Ureter (tissue), 1 donor: ENCODE data around the gene RNF8. TPM values are rescaled to one million over a fixed set of nuclear protein-coding genes. Genes with fewer than 3 reads are reported as not detected.
"Not testable (repeated sequence)": the region's sequence is repeated elsewhere in the genome, so short reads cannot be mapped to it uniquely, and the experiment has no call there.

Experiments
- DNase-seq: peaks from one replicate; pipeline ENCODE4 v3.0.0-alpha.2; 2020; ENCODE audit warnings: low spot score
- total RNA-seq: library from RNA; stranded (reverse); gene quantifications from one replicate; pipeline ENCODE4 v1.2.4, GENCODE V29; 2023
- donor health status: DM: yes; HTN: yes; CAD: no.

Gene RNF8
- total RNA-seq, 1 donor from 2014 or later, result 15.2 TPM

- no peak for DNase-seq
These were observed 32.7 kb upstream of the RNF8 start for GRCh38 chr6:37321101-37321500.

- no peak for DNase-seq
These were observed 32.0 kb upstream of the RNF8 start for GRCh38 chr6:37321516-37322415.

DNA sequence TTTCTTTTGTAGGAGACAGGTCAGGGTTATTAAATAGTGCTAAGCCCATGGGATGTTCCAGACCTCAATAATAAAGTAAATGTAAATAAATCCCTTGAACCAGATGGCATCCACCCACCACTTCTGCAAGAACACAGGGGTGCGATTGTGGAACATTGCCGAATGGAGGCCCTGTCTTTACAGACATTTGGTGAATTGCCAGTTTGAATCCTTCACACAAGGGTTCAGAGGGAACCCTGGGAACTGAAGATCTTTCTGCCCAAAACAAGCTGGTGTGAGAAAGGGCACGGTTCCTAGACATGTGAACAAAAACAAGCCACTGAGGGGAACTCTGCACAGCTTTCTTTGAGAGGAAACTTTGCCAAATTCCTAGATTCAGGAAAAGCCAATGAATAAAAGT lies 30.2 kb upstream of the RNF8 start:
- no peak for DNase-seq

GRCh38 chr6:37324131-37325033 lies 29.4 kb upstream of the RNF8 start:
- no peak for DNase-seq

DNA sequence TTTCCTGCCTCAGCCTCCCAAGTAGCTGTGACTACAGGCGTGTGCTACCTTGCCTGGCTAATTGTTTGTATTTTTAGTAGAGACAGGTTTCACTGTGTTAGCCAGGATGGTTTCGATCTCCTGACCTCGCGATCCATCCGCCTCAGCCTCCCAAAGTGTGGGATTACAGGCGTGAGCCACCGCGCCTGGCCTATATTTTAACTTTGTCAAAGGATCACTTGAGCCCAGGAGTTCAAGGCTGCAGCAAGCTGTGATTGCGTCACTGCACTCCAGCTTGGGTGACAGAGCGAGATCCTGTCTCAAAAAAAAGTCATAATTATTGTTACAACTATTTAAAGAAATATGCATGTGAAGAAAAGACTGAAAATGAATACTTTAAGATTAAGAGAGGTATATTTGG lies 23.4 kb upstream of the RNF8 start:
- DNase-seq, result not testable (repeated sequence)

DNA sequence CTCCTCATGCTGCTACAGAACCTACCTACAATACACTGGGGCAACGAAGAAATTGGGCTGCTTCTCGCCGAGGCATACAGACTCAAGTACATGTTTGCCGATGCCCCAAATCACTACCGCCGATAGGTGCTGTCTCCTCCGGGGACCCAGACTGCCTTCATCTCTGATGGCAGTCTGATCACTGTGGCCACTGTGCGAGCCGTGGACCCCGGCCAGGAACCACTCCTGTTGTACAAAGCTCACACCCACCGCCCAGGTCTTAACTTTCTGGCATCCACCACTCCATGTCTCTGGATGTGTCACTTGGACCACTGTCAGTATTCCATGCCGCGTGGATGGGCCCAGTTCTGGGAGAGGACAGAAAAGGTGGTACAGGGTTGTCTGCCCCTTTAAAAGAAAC lies 22.7 kb upstream of the RNF8 start:
- DNase-seq, result no peak

DNA sequence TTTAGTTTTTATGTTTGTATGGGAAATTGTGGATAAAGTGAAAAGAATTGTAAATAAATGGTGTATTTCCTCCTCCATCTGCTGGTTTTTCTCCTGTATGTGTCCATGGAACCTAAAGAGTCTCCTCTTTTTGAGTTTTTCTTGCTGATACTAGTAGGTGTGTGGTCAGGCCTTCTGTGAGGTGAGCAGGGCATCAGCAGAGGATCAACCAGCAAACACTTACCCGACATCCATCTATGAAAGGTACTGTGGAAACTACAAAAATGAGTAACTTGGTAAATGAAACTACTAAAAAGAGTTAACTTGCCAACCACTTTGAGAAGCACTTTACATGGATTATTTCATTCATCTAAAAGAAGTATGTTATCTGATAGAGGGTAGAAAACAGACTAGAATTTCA lies 20.9 kb upstream of the RNF8 start:
- DNase-seq, result no peak

GRCh38 chr6:37334047-37334446 lies 19.7 kb upstream of the RNF8 start:
- DNase-seq, result no peak

DNA sequence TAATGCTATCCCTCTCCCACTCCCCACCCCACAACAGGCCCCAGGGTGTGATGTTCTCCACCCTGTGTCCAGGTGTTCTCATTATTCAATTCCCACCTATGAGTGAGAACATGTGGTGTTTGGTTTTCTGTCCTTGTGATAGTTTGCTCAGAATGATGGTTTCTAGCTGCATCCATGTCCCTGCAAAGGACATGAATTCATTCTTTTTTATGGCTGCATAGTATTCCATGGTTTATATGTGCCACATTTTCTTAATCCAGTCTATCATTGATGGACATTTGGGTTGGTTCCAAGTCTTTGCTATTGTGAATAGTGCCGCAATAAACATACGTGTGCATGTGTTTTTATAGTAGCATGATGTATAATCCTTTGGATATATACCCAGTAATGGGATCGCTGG lies 15.5 kb upstream of the RNF8 start:
- not testable (repeated sequence) for DNase-seq

DNA sequence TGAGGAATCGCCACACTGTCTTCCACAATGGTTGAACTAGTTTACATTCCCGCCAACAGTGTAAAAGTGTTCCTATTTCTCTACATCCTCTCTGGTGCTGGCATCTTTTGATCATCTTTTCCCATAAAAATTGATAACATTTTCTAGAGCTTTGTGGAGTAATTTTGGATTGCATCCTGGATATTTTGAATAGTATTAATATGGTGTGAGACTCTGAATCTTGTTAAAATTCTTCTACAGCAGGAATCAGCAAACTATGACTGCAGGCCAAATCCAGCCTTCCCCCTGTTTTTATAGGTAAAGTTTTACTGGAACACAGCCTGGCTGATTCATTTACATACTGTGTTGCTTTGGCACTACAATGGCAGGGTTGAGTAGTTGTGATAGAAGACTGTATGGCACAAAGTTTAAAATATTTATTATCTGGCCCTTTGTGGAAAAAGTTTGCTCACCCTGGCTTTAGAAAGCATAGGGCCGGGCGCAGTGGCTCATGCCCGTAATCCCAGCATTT lies 15.0 kb upstream of the RNF8 start:
- no peak for DNase-seq

- no peak for DNase-seq
These were observed 13.8 kb upstream of the RNF8 start for GRCh38 chr6:37339741-37340638.

GRCh38 chr6:37340639-37340943 lies 13.2 kb upstream of the RNF8 start:
- DNase-seq, result no peak

GRCh38 chr6:37343248-37343647 lies 10.5 kb upstream of the RNF8 start:
- no peak for DNase-seq

- no peak for DNase-seq
These were observed 9.5 kb upstream of the RNF8 start for GRCh38 chr6:37344308-37344707.

DNA sequence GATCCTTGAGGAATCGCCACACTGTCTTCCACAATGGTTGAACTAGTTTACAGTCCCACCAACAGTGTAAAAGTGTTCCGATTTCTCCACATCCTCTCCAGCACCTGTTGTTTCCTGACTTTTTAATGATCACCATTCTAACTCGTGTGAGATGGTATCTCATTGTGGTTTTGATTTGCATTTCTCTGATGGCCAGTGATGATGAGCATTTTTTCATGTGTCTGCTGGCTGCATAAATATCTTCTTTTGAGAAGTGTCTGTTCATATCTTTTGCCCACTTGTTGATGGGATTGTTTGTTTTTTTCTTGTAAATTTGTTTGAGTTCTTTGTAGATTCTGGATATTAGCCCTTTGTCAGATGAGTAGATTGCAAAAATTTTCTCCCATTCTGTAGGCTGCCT lies 8.0 kb upstream of the RNF8 start:
- not testable (repeated sequence) for DNase-seq

DNA sequence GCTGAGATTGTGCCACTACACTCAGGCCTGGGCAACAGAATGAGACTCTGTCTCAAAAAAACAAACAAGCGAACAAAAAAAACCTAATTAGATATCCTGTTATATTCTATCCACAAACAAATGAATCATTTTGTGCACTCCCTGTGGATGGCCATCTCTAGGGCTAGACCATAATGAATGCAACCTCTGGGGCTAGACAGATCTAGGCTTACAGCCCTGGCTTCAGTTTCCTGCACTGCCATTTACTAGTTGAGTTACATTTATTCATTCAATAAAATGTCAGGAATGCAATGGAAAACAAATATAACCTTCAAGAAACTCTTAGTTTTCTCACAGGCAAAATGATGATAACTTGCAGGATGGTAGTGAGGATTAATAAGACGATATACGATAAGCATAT lies 6.6 kb upstream of the RNF8 start:
- DNase-seq, result no peak

DNA sequence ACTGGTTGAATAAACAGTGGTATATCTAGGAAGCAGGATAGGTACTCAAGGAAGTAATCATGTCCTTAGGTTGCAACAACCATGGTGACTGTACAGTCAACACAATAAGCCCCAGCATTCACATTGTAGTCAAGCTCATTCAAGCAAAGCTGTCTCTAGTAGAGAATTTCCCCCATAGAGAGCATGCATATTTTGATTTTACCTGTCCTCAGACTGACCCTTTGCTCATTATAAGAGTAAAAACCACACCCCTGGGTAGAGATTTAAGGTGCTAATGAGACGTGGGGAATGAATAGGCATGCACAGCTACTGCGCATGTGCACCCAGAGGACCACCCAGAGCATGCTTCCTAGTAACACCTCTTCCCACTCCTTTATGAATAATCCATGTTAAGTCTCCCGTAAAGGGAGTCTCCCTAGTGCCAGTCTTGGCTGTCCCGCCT lies 6.1 kb upstream of the RNF8 start:
- no peak for DNase-seq

GRCh38 chr6:37351027-37351426 lies 2.8 kb upstream of the RNF8 start:
- DNase-seq, result no peak

GRCh38 chr6:37352384-37352783 lies 1.4 kb upstream of the RNF8 start:
- DNase-seq, result no peak

DNA sequence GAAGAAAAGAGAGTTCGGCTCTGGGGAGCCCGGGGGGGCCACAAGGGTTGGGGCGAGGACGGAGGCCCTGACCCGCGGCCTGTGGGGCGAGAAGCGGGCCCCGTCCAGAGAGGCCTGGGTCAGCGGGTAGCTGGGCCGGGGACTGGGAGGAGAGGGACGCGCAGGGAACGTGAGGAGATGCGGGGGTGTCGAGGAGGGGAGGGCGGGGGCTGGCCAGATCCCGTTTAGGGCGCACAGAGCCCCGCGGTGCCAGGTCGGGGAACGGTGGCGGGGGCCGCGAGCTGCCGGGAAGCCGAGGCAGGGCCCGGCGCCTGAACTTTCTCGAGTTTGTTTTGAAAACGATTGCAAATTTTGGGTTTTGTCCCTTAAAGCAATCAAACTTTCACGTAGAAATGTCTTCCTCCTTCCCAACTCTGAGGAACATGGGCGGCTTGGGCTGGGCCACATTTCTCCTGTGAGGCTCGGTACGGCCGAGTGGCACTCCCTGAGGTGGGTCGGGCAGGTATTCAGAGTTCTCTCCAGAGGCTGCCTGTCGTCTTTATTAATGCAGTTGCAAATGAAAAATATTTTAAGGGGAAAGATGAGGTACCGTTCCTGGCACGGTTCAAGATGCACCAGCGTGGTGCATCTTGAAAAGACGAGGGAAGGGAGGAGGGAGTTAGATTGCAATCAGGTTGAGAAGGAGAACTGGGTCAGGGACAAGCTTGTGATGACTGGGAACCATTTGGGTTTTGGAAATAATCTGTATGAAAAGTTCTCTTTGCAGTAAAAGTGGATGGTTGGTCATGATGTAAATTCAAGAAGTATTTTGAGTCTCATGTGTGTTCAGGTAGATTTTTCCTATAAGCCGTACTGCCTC lies 972 bp downstream of the RNF8 start:
- DNase-seq, result no peak

DNA sequence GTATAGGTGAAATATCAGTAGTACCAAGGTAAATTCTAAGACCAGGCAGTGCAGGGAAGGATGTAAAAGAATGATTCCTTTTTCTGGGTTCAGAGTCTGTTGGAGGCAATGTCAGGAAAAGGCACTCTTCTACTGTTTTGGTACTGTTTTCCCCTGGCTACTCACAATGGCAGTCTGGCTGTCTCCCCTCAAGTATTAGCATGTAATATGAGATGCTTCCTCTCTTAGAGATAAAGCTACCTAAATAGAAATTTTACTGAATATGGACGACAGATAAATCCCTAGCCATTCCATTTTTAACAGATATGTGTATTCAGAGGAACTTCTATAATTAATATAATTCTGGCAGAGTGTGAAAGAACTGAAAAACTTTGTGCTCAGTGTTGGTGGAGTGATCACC lies 3.5 kb downstream of the RNF8 start:
- DNase-seq, result no peak
